ENCODE measurements around the gene CNOT10.

- TF ChIP-seq CTCF (IDR thresholded peaks at IDR 0.05) (no peak), ZFX (IDR thresholded peaks at IDR 0.05; ENCODE audit: borderline replicate concordance) (no peak)
Measured at GRCh38 chr3:32822609-32823498, 137.9 kb downstream of the CNOT10 start.

Data from 22Rv1 (cell line).